Ishikawa (cell line): ENCODE measurements around the gene TREM2.

ENCODE experiments used
- CEBPB ChIP-seq: IDR thresholded peaks from 2 replicates; pipeline ENCODE4 v1.6.1; 2012
- CREB1 ChIP-seq: IDR thresholded peaks from 2 replicates; pipeline ENCODE4 v1.6.1; 2012; ENCODE audit warnings: low read depth
- EGR1 ChIP-seq: IDR thresholded peaks from 2 replicates; pipeline ENCODE4 v1.6.1; 2012
- EP300 ChIP-seq: IDR thresholded peaks from 2 replicates; pipeline ENCODE4 v1.6.1; 2012; ENCODE audit warnings: borderline replicate concordance
- FOXM1 ChIP-seq: IDR thresholded peaks from 2 replicates; pipeline ENCODE4 v1.6.1; 2012; ENCODE audit warnings: low read depth, borderline replicate concordance
- MAX ChIP-seq: IDR thresholded peaks from 2 replicates; pipeline ENCODE4 v1.6.1; 2012
- NFIC ChIP-seq: IDR thresholded peaks from 2 replicates; pipeline ENCODE4 v1.6.1; 2012
- RAD21 ChIP-seq: IDR thresholded peaks from 2 replicates; pipeline ENCODE4 v1.6.1; 2012; ENCODE audit warnings: low read depth
- TAF1 ChIP-seq: IDR thresholded peaks from 2 replicates; pipeline ENCODE4 v1.6.1; 2012; ENCODE audit warnings: low read depth, mild to moderate bottlenecking
- TCF12 ChIP-seq: IDR thresholded peaks from 2 replicates; pipeline ENCODE4 v1.6.1; 2012; ENCODE audit warnings: low read depth
- TEAD4 ChIP-seq: IDR thresholded peaks from 2 replicates; pipeline ENCODE4 v1.6.1; 2012
- USF1 ChIP-seq: IDR thresholded peaks from 2 replicates; pipeline ENCODE4 v1.6.1; 2012
- YY1 ChIP-seq: IDR thresholded peaks from 2 replicates; pipeline ENCODE4 v1.6.1; 2012; ENCODE audit warnings: low read depth
- ZBTB7A ChIP-seq: IDR thresholded peaks from 2 replicates; pipeline ENCODE4 v1.6.1; 2012; ENCODE audit warnings: low read depth
- TF ChIP-seq, protein P1 (sequence below): IDR thresholded peaks from 2 replicates; pipeline ENCODE4 v1.6.1; 2012; ENCODE audit warnings: low read depth, mild to moderate bottlenecking

TREM2 gene

GRCh38 chr6:41170547-41171160 lies 7.7 kb upstream of the TREM2 start:
- TF ChIP-seq EP300 (no peak), EGR1 (no peak), RAD21 (no peak), TAF1 (no peak), YY1 (no peak), TEAD4 (no peak), CEBPB (no peak), MAX (no peak), ZBTB7A (no peak)
- TF ChIP-seq, protein P1, sequence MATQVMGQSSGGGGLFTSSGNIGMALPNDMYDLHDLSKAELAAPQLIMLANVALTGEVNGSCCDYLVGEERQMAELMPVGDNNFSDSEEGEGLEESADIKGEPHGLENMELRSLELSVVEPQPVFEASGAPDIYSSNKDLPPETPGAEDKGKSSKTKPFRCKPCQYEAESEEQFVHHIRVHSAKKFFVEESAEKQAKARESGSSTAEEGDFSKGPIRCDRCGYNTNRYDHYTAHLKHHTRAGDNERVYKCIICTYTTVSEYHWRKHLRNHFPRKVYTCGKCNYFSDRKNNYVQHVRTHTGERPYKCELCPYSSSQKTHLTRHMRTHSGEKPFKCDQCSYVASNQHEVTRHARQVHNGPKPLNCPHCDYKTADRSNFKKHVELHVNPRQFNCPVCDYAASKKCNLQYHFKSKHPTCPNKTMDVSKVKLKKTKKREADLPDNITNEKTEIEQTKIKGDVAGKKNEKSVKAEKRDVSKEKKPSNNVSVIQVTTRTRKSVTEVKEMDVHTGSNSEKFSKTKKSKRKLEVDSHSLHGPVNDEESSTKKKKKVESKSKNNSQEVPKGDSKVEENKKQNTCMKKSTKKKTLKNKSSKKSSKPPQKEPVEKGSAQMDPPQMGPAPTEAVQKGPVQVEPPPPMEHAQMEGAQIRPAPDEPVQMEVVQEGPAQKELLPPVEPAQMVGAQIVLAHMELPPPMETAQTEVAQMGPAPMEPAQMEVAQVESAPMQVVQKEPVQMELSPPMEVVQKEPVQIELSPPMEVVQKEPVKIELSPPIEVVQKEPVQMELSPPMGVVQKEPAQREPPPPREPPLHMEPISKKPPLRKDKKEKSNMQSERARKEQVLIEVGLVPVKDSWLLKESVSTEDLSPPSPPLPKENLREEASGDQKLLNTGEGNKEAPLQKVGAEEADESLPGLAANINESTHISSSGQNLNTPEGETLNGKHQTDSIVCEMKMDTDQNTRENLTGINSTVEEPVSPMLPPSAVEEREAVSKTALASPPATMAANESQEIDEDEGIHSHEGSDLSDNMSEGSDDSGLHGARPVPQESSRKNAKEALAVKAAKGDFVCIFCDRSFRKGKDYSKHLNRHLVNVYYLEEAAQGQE: no peak

GRCh38 chr6:41167173-41167963 lies 4.5 kb upstream of the TREM2 start:
- peak; percentile 52; the same call in 1 of the 2 replicates for TF ChIP-seq MAX
- TF ChIP-seq USF1: peak; percentile 81
- TF ChIP-seq EP300: no peak
- TF ChIP-seq, protein P1: peak; percentile 95

- no peak for TF ChIP-seq TCF12
- no peak for TF ChIP-seq USF1
- TF ChIP-seq ZBTB7A: no peak
- no peak for TF ChIP-seq TAF1
- TF ChIP-seq CREB1: no peak
- no peak for TF ChIP-seq CEBPB
- TF ChIP-seq, protein P1: no peak
- TF ChIP-seq RAD21: no peak
- no peak for TF ChIP-seq TEAD4
- no peak for TF ChIP-seq YY1
- TF ChIP-seq FOXM1: no peak
- TF ChIP-seq MAX: no peak
- no peak for TF ChIP-seq NFIC
- TF ChIP-seq EP300: no peak
- TF ChIP-seq EGR1: no peak
Observed at GRCh38 chr6:41164551-41165120, 1.7 kb upstream of the TREM2 start.

GRCh38 chr6:41163419-41163717 lies 452 bp upstream of the TREM2 start:
- TF ChIP-seq TEAD4: no peak
- TF ChIP-seq MAX: no peak
- TF ChIP-seq NFIC: no peak
